Kidney epithelial cell (primary cell): ENCODE results near the gene FGD5. TPM values are rescaled to one million over a fixed set of nuclear protein-coding genes. Genes with fewer than 3 reads are reported as not detected.

Experiments used
- DNase-seq: peaks from one replicate; pipeline ENCODE4 v3.0.0-alpha.2; 2010; ENCODE audit warnings: low read depth
- H3K27me3 ChIP-seq: 2 replicates; pipeline ENCODE4 v1.6.0; 2011; ENCODE audit warnings: low read length; ENCODE audit not compliant: control insufficient read depth, insufficient read depth
- H3K36me3 ChIP-seq: 2 replicates; pipeline ENCODE4 v1.5.1; 2011; ENCODE audit warnings: low read length; ENCODE audit not compliant: control insufficient read depth, insufficient read depth
- H3K4me3 ChIP-seq: 2 replicates; pipeline ENCODE4 v1.5.1; 2011; ENCODE audit warnings: low read depth, mild to moderate bottlenecking, control low read depth, low read length
- total RNA-seq: library from RNA; depleted of rRNA; stranded (reverse); fragments of >200 nt; gene quantifications from 2 replicates; pipeline ENCODE4 v1.2.3, GENCODE V29; 2015
- TF ChIP-seq, protein P1 (sequence below): IDR thresholded peaks from 2 replicates; pipeline ENCODE4 v1.5.1; 2011; ENCODE audit warnings: mild to moderate bottlenecking, moderate library complexity, low read length, control low read depth, inconsistent platforms; ENCODE audit not compliant: insufficient read depth, poor library complexity, severe bottlenecking

The FGD5 gene
- total RNA-seq, 1 donor from 2014 or later = 1.4 TPM

DNA sequence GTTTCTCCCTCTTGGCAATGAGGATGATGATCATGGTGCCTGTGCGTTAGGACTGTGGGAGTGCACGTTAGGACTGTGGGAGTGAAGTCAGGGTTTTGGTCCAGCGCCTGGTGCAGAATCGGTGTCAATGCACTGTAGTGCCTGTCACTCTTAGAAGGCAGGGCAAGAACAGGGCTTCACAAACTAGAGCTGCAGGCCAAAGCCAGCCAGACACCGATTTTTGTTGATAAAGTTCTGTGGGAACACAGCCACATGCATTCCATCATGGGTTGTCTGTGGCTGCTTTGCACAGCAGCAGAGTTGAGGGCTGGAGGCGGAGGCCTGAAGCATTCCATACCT lies 96.0 kb downstream of the FGD5 start:
- H3K36me3 ChIP-seq = no peaks in the 10 kb centered on the region
- TF ChIP-seq, protein P1, sequence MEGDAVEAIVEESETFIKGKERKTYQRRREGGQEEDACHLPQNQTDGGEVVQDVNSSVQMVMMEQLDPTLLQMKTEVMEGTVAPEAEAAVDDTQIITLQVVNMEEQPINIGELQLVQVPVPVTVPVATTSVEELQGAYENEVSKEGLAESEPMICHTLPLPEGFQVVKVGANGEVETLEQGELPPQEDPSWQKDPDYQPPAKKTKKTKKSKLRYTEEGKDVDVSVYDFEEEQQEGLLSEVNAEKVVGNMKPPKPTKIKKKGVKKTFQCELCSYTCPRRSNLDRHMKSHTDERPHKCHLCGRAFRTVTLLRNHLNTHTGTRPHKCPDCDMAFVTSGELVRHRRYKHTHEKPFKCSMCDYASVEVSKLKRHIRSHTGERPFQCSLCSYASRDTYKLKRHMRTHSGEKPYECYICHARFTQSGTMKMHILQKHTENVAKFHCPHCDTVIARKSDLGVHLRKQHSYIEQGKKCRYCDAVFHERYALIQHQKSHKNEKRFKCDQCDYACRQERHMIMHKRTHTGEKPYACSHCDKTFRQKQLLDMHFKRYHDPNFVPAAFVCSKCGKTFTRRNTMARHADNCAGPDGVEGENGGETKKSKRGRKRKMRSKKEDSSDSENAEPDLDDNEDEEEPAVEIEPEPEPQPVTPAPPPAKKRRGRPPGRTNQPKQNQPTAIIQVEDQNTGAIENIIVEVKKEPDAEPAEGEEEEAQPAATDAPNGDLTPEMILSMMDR = no peak
- peaks cover 10% of the 10 kb centered on the region for H3K27me3 ChIP-seq
- no peak for DNase-seq
- H3K4me3 ChIP-seq = no peak overlapping the region

DNA sequence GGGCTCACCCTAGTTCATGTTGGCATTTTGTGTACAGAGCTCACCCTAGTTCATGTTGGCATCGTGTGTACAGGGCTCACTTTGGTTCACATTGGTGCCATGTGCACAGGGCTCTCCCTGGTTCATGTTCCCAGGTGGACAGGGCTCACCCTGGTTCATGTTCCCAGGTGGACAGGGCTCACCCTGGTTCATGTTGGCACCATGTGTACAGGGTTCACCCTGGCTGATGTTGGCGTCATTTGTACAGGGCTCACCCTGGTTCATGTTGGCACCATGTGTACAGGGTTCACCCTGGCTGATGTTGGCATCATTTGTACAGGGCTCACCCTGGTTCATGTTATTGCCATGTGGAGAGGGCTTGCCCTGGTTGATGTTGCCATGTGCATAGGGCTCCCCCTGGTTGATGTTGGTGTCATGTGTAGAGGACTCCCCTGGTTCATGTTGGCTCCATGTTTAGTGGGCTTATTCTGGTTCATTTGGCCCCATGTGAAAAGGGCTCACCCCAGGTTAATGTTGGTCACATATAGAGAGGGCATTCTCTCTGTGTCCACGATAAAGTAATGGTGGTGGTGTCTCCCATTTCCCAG lies 97.0 kb downstream of the FGD5 start:
- no peaks in the 10 kb centered on the region for H3K36me3 ChIP-seq
- no peak for DNase-seq
- no peak overlapping the region for H3K4me3 ChIP-seq
- TF ChIP-seq, protein P1 = no peak
- peaks cover 10% of the 10 kb centered on the region for H3K27me3 ChIP-seq

DNA sequence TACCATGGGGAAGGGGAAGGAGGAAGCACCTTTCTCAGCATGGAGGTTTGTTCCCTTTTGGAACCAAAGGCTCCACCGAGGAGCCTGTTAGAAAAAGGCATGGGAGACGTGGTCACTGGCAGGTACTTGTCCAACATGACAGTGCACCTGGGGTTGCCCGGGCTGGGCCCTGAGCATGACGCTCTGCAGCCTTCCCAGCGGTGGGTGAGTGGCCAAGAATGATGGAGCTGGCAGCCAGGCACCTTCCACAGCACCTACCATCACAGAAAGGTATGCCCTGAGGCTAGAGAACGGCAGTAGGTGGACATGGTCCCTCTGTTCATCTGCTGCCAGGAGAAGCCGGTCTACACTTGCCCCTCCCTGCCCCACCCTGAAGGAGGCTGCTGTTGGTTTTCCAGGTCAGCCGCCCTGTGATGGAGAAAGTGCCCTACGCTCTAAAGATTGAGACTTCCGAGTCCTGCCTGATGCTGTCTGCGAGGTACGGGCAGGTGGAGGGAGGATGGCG lies 99.6 kb downstream of the FGD5 start:
- Histone ChIP-seq H3K36me3 (no peaks in the 10 kb centered on the region), H3K27me3 (peaks cover 9% of the 10 kb centered on the region), H3K4me3 (no peak overlapping the region)
- TF ChIP-seq, protein P1 = no peak
- no peak for DNase-seq

DNA sequence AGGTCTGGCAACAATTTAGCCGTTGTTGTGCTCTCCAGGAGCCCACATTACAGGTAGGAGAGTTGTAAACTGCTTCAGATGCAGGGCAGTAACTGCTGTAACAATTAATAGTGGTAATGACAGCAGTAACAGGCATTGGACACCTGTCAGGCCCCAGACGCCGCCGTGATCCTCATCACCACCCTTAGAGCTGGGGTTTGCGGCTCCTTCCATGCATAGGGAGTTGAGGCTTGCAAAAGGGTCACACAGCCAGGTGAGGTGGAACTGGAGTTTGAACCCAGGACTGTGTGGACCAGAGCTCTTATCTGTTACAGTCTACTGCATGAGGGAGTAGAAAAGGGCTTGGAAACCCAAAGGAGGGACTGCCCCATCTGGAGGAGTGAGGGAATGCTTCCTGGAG lies 101.8 kb downstream of the FGD5 start:
- TF ChIP-seq, protein P1 = no peak
- no peak overlapping the region for H3K4me3 ChIP-seq

DNA sequence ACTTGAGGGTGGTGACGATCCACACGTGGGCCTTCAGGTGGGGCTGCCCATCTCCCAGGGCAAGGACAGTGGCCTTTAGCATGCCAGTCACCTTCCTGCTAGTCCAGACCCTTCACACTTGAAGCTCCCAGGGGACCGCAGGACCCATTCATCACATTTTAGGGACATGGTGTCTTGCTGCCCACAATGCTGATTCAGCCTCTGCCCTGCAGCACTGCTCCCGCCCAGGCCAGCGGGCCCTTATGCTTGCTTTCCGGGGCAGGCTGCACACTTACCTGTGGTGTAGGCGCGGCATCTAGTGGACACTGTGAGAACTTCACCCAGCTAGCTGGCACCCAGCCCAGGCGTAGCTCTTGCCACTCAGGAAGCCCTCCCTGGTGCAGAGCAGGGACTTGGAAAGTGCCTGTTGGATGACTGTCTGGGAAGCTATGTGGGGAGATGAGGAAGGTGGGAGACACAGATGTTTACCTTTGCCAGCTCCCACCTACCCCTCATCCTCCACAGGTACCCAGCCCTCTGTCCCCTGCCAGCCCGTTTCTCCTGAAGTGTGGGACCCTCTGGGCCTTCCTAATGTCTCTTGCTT lies 102.4 kb downstream of the FGD5 start:
- no peak overlapping the region for H3K4me3 ChIP-seq
- TF ChIP-seq, protein P1 = peak; percentile 97
- peaks cover 11% of the 10 kb centered on the region for H3K27me3 ChIP-seq
- peak; percentile 37 for DNase-seq
- no peaks in the 10 kb centered on the region for H3K36me3 ChIP-seq

More for the DNA sequence above, 101.8 kb downstream of the FGD5 start:
- DNase-seq = no peak
- Histone ChIP-seq H3K36me3 (no peaks in the 10 kb centered on the region), H3K27me3 (peaks cover 11% of the 10 kb centered on the region)
